Esophagus muscularis mucosa (tissue), 4 donors: ENCODE measurements around the gene CCDC187.

ENCODE experiments used
- EP300 ChIP-seq: sonication (generic); formaldehyde crosslinking; IDR thresholded peaks from one replicate; pipeline ENCODE4 v1.6.1; 2017; ENCODE audit warnings: antibody characterized with exemption
- POLR2A ChIP-seq: fragments of 450-650 bp; IDR thresholded peaks from one replicate; pipeline ENCODE4 v1.6.1; 2017; ENCODE audit warnings: antibody characterized with exemption, moderate library complexity, mild to moderate bottlenecking, low read depth
- POLR2AphosphoS5 ChIP-seq, 2 donors: sonication (generic); formaldehyde crosslinking; IDR thresholded peaks; one replicate each; pipeline ENCODE4 v1.6.1; 2017; ENCODE audit warnings: antibody characterized with exemption in 2 of 2
- TF ChIP-seq, protein P1 (sequence below), 3 experiments: fragments of 200-600 bp in 2 of 3; fragments of 450-650 bp in 1 of 3; sonication (generic) in 2 of 3; IDR thresholded peaks; one replicate each; pipeline ENCODE4 v1.5.1; 2017 to 2019; ENCODE audit warnings: antibody characterized with exemption in 3 of 3, mild to moderate bottlenecking in 2 of 3, moderate library complexity in 1 of 3

DNA sequence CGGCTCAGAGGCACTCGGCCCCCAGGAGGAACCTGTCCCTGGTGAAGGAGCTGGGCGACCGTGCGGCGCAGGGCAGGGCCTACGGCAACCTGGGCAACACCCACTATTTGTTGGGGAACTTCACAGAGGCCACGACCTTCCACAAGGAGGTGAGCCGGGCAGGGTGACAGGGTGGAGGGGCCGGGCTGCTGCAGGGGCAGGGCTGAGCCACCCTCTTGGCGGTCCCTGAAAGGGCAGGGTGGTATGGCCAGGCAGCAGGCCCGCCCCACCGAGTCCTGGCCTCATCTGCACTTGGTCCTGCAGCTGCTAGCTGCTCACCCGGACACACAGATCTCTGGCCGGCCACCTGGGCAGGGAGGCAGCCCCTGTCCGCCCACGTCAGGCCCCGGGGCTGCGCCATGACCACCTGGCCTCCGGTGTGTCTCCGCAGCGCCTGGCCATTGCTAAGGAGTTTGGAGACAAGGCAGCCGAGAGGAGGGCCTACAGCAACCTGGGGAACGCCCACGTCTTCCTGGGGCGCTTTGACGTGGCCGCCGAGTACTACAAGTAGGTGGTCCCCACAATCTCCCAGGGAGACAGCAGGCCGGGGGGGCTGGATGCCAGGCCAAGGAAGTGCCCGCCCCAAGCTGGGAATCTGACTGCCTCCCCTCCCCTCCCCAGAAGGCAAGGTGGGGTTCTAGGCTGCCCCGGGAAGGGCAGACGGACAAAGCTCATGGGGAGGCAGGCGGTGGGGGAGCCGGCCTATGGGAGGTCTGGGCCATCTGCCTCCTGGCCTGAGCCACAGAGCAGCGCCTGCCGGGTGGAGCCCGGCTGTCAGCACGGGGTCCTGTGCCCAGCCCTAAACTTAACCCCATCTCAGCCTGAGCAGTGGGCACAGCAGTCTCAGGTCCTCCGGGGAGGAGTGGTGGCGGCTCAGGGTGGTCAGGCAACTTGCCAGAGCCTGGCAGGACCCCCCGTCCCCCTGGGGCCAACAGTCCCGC, 33.8 kb upstream of the CCDC187 start:
- TF ChIP-seq, protein P1, sequence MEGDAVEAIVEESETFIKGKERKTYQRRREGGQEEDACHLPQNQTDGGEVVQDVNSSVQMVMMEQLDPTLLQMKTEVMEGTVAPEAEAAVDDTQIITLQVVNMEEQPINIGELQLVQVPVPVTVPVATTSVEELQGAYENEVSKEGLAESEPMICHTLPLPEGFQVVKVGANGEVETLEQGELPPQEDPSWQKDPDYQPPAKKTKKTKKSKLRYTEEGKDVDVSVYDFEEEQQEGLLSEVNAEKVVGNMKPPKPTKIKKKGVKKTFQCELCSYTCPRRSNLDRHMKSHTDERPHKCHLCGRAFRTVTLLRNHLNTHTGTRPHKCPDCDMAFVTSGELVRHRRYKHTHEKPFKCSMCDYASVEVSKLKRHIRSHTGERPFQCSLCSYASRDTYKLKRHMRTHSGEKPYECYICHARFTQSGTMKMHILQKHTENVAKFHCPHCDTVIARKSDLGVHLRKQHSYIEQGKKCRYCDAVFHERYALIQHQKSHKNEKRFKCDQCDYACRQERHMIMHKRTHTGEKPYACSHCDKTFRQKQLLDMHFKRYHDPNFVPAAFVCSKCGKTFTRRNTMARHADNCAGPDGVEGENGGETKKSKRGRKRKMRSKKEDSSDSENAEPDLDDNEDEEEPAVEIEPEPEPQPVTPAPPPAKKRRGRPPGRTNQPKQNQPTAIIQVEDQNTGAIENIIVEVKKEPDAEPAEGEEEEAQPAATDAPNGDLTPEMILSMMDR (IDR thresholded peaks at IDR 0.05): no peak
- TF ChIP-seq POLR2AphosphoS5 (IDR thresholded peaks at IDR 0.05) (no peak), EP300 (no peak), POLR2A (no peak)
